Measurements from ENCODE around the gene RNASE4. TPM values are rescaled to one million over a fixed set of nuclear protein-coding genes. Genes with fewer than 3 reads are reported as not detected.

RNASE4 gene
- total RNA-seq, 1 experiment from 2014 or later = not detected

DNA sequence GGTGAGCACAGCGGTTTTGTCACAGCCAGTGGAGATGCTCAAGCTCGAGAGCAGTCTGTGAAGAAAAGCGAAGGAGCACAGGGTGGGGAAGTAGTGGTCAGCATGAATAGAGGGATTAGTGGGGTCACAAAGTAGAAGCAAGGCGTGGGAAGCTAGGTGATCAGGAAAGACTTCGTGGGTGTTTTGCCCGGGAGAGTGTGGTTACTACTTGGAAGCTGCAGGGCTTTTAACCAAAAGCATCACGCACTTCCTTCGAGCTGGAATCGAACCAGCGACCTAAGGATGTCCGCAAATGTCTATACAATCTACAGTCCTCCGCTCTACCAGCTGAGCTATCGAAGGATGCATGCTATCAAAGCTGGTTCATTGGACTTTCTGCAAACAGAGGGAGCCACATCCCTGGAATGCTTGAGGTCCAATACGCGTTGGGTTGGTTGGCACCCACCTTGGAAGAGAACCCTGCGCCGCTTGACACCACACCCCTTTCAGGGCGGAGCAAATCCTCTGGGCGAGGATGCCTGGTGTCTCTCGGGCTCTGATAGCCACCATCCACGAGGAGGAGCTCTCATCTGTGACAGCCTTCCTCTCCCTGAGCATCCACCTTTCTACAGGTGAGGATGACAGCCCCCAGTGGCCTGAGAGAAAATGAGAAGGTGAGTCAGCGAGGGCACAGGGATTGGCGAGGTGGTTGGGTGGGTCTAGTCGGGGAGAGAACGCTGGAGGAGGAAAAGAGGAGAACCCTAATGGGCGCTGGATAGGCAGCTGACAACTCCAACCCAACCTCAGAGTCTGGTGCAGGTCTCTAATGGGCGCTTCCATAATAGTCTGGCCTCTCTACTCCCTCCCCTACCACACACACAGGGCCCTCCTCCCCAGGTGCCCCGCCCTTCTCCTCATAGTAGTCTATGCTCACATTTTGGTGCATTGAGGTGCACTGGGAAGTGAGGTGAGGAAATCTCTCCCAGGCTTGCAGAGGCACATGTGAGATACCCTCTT, 26.8 kb upstream of the RNASE4 start:
- Histone ChIP-seq H3K9ac (ENCODE audit: extremely low read depth, insufficient read length, low read length) (no peak overlapping the region), H3K18ac (ENCODE audit: insufficient read length, low read depth, low read length) (no peak overlapping the region), H3K23me2 (ENCODE audit: insufficient read length, low read depth, low read length, poor library complexity, severe bottlenecking) (peaks cover 4% of the 10 kb centered on the region), H3K79me1 (ENCODE audit: insufficient read depth, low read depth, low read length, poor library complexity, severe bottlenecking) (no peaks in the 10 kb centered on the region), H2BK5ac (ENCODE audit: insufficient read length, low read length) (no peak overlapping the region), H3K4me2 (ENCODE audit: insufficient read depth, insufficient read length, low read length) (peak overlapping the region; percentile 67), H2BK15ac (ENCODE audit: low read depth, low read length) (no peak overlapping the region), H3K27me3 (ENCODE audit: insufficient read depth, low read length) (peaks cover 4% of the 10 kb centered on the region; the same call in 1 of the 2 replicates), H3K9me3 (ENCODE audit: control insufficient read depth, low read depth, low read length) (no peaks in the 10 kb centered on the region), H3T11ph (ENCODE audit: low read length) (no peak overlapping the region), H2BK12ac (ENCODE audit: insufficient read length, low read depth, low read length) (no peak overlapping the region), H2AFZ (ENCODE audit: low read length) (no peak overlapping the region), H3K4me1 (ENCODE audit: insufficient read depth, low read length) (no peaks in the 10 kb centered on the region), H3K14ac (ENCODE audit: insufficient read depth, low read length) (no peak overlapping the region), H3K23ac (ENCODE audit: insufficient read length, low read depth, low read length) (no peak overlapping the region), H4K91ac (ENCODE audit: insufficient read length, low read depth, low read length) (no peak overlapping the region), H2BK20ac (ENCODE audit: low read depth, low read length, poor library complexity, severe bottlenecking) (no peak overlapping the region), H4K8ac (replicated peaks; ENCODE audit: insufficient read length, low read depth, low read length) (no peak overlapping the region), H2BK120ac (ENCODE audit: low read depth, low read length, poor library complexity, severe bottlenecking) (no peak overlapping the region), H3K56ac (ENCODE audit: insufficient read length, low read depth, low read length) (no peak overlapping the region), H4K20me1 (ENCODE audit: control insufficient read depth, insufficient read depth, insufficient read length) (no peaks in the 10 kb centered on the region), H3K79me2 (ENCODE audit: insufficient read depth, low read length) (no peaks in the 10 kb centered on the region), H2AK5ac (ENCODE audit: insufficient read length, low read length) (no peak overlapping the region), H3K4ac (ENCODE audit: low read depth, low read length) (no peak overlapping the region), H3K27ac (ENCODE audit: insufficient read length, low read depth, low read length) (no peak overlapping the region), H4K5ac (ENCODE audit: insufficient read length, low read depth, low read length) (no peak overlapping the region)
- H3K4me1 Mint-ChIP-seq = peaks cover 26 to 35% of the 10 kb centered on the region in 2 experiments
- H3K4me3 Mint-ChIP-seq = peak overlapping the region; percentile 68 to 88
- TF ChIP-seq, protein P1, sequence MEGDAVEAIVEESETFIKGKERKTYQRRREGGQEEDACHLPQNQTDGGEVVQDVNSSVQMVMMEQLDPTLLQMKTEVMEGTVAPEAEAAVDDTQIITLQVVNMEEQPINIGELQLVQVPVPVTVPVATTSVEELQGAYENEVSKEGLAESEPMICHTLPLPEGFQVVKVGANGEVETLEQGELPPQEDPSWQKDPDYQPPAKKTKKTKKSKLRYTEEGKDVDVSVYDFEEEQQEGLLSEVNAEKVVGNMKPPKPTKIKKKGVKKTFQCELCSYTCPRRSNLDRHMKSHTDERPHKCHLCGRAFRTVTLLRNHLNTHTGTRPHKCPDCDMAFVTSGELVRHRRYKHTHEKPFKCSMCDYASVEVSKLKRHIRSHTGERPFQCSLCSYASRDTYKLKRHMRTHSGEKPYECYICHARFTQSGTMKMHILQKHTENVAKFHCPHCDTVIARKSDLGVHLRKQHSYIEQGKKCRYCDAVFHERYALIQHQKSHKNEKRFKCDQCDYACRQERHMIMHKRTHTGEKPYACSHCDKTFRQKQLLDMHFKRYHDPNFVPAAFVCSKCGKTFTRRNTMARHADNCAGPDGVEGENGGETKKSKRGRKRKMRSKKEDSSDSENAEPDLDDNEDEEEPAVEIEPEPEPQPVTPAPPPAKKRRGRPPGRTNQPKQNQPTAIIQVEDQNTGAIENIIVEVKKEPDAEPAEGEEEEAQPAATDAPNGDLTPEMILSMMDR (conservative IDR thresholded peaks at IDR 0.05) = peak; percentile 77
- H3K36me3 Mint-ChIP-seq (ENCODE audit: insufficient read depth in 1 of 3, low read depth in 3 of 3) = no peaks in the 10 kb centered on the region
- peaks cover 61% of the 10 kb centered on the region for H3K27me3 Mint-ChIP-seq (ENCODE audit: low read depth)
- no peak overlapping the region for H3K27ac Mint-ChIP-seq
- no CpG with 5 or more reads among the region's 28 CpGs for WGBS (ENCODE audit: extremely low coverage, insufficient read length, low lambda C conversion rate)
- peak; percentile 96 for DNase-seq
- no peaks in the 10 kb centered on the region; a peak in 2 of 5 replicates for H3K9me3 Mint-ChIP-seq
